Stimulated activated CD8-positive, alpha-beta memory T cell treated with anti-CD3 and anti-CD28 coated beads, Interleukin-4, amount 100 ng/mL, for 4 hours (primary cell): ENCODE measurements around the gene AOPEP.

Experiments used
- DNase-seq, 2 donors: peaks; one replicate each; pipeline ENCODE4 v3.0.0-alpha.2; 2020; ENCODE audit warnings: low read depth in 2 of 2, low spot score in 1 of 2

The AOPEP gene

GRCh38 chr9:95129476-95130291 lies 403.2 kb downstream of the AOPEP start:
- no peak for DNase-seq

- no peak for DNase-seq
Observed at GRCh38 chr9:95130484-95130883, 404.0 kb downstream of the AOPEP start.

- peak in 1 of 2 donors; percentile 7 for DNase-seq
Observed at GRCh38 chr9:95131023-95131943, 404.8 kb downstream of the AOPEP start.

- DNase-seq, result no peak
Observed at GRCh38 chr9:95132366-95133324, 406.1 kb downstream of the AOPEP start.

- no peak for DNase-seq
Observed at GRCh38 chr9:95133325-95133705, 406.8 kb downstream of the AOPEP start.

GRCh38 chr9:95134457-95134881 lies 408.0 kb downstream of the AOPEP start:
- no peak for DNase-seq

- no peak for DNase-seq
Observed at GRCh38 chr9:95135756-95136155, 409.3 kb downstream of the AOPEP start.
